H9 (cell line): ENCODE results near the gene FOLH1. TPM values are rescaled to one million over a fixed set of nuclear protein-coding genes. Genes with fewer than 3 reads are reported as not detected.
"Not testable (repeated sequence)": the region's sequence is repeated elsewhere in the genome, so short reads cannot be mapped to it uniquely, and the experiment has no call there.

ENCODE experiments used
- DNase-seq: peaks from one replicate; pipeline ENCODE4 v3.0.0-alpha.2; 2017
- H2AFZ ChIP-seq: one replicate; pipeline ENCODE4 v1.6.1; 2013; ENCODE audit warnings: mild to moderate bottlenecking, low read length, control low read depth, moderate library complexity
- H2AK5ac ChIP-seq: 2 replicates; pipeline ENCODE4 v1.6.1; 2013; ENCODE audit warnings: low read length, control low read depth, mixed read lengths; ENCODE audit not compliant: insufficient read length
- H2BK120ac ChIP-seq: one replicate; pipeline ENCODE4 v1.6.1; 2013; ENCODE audit warnings: low read depth, mild to moderate bottlenecking, low read length, control low read depth, inconsistent platforms; ENCODE audit not compliant: poor library complexity, severe bottlenecking
- H2BK12ac ChIP-seq: 2 replicates; pipeline ENCODE4 v1.6.1; 2013; ENCODE audit warnings: low read length, control low read depth, mixed read lengths, low read depth; ENCODE audit not compliant: insufficient read length
- H2BK15ac ChIP-seq: 2 replicates; pipeline ENCODE4 v1.6.1; 2013; ENCODE audit warnings: low read depth, low read length, control low read depth
- H2BK20ac ChIP-seq: one replicate; pipeline ENCODE4 v1.6.1; 2013; ENCODE audit warnings: low read depth, mild to moderate bottlenecking, low read length, control low read depth, inconsistent platforms; ENCODE audit not compliant: poor library complexity, severe bottlenecking
- H2BK5ac ChIP-seq: 2 replicates; pipeline ENCODE4 v1.6.1; 2013; ENCODE audit warnings: low read length, control low read depth, mixed read lengths; ENCODE audit not compliant: insufficient read length
- H3K14ac ChIP-seq: 2 replicates; pipeline ENCODE4 v1.6.1; 2013; ENCODE audit warnings: low read length, control low read depth; ENCODE audit not compliant: insufficient read depth
- H3K18ac ChIP-seq: 2 replicates; pipeline ENCODE4 v1.6.1; 2013; ENCODE audit warnings: low read depth, mild to moderate bottlenecking, mixed read lengths, low read length, control low read depth; ENCODE audit not compliant: insufficient read length
- H3K23ac ChIP-seq: 2 replicates; pipeline ENCODE4 v1.6.1; 2013; ENCODE audit warnings: low read length, control low read depth, mixed read lengths, low read depth; ENCODE audit not compliant: insufficient read length
- H3K23me2 ChIP-seq: 2 replicates; pipeline ENCODE4 v1.6.1; 2013; ENCODE audit warnings: low read depth, mild to moderate bottlenecking, mixed read lengths, low read length, control low read depth; ENCODE audit not compliant: insufficient read length, poor library complexity, severe bottlenecking
- H3K27ac ChIP-seq: 2 replicates; pipeline ENCODE4 v1.5.1; 2013; ENCODE audit warnings: low read length, control low read depth, mixed read lengths, low read depth; ENCODE audit not compliant: insufficient read length
- H3K27me3 ChIP-seq: 2 replicates; pipeline ENCODE4 v1.6.1; 2013; ENCODE audit warnings: low read length, control low read depth, inconsistent platforms; ENCODE audit not compliant: insufficient read depth
- H3K4ac ChIP-seq: 2 replicates; pipeline ENCODE4 v1.6.1; 2013; ENCODE audit warnings: low read depth, mild to moderate bottlenecking, control low read depth, inconsistent platforms, low read length, moderate library complexity
- H3K4me1 ChIP-seq: 2 replicates; pipeline ENCODE4 v1.6.1; 2013; ENCODE audit warnings: low read length, control low read depth, inconsistent platforms; ENCODE audit not compliant: insufficient read depth
- H3K4me2 ChIP-seq: 2 replicates; pipeline ENCODE4 v1.6.1; 2013; ENCODE audit warnings: low read length, control low read depth, mixed read lengths; ENCODE audit not compliant: insufficient read length, insufficient read depth
- H3K56ac ChIP-seq: 2 replicates; pipeline ENCODE4 v1.6.1; 2013; ENCODE audit warnings: low read depth, mild to moderate bottlenecking, mixed read lengths, low read length, control low read depth; ENCODE audit not compliant: insufficient read length
- H3K79me1 ChIP-seq: 2 replicates; pipeline ENCODE4 v1.6.1; 2013; ENCODE audit warnings: low read depth, mild to moderate bottlenecking, moderate library complexity, low read length, control low read depth, inconsistent platforms; ENCODE audit not compliant: insufficient read depth, poor library complexity, severe bottlenecking
- H3K79me2 ChIP-seq: 2 replicates; pipeline ENCODE4 v1.6.1; 2013; ENCODE audit warnings: low read length, control low read depth, inconsistent platforms; ENCODE audit not compliant: insufficient read depth
- H3K9ac ChIP-seq: 2 replicates; pipeline ENCODE4 v1.6.1; 2013; ENCODE audit warnings: low read length, control low read depth, mixed read lengths; ENCODE audit not compliant: insufficient read length; ENCODE audit errors: extremely low read depth
- H3K9me3 ChIP-seq: one replicate; pipeline ENCODE4 v1.6.1; 2013; ENCODE audit warnings: low read depth, low read length, inconsistent platforms; ENCODE audit not compliant: control insufficient read depth
- H3T11ph ChIP-seq: one replicate; pipeline ENCODE4 v1.6.1; 2013; ENCODE audit warnings: mild to moderate bottlenecking, low read length, control low read depth, inconsistent platforms
- H4K20me1 ChIP-seq: one replicate; pipeline ENCODE4 v1.6.1; 2013; ENCODE audit not compliant: control insufficient read depth, insufficient read length, insufficient read depth
- H4K5ac ChIP-seq: 2 replicates; pipeline ENCODE4 v1.6.1; 2013; ENCODE audit warnings: low read depth, mild to moderate bottlenecking, mixed read lengths, low read length, control low read depth; ENCODE audit not compliant: insufficient read length
- H4K8ac ChIP-seq: replicated peaks from 2 replicates; pipeline ENCODE4 v1.6.1; 2013; ENCODE audit warnings: low read length, control low read depth, mixed read lengths, low read depth; ENCODE audit not compliant: insufficient read length
- H4K91ac ChIP-seq: 2 replicates; pipeline ENCODE4 v1.6.1; 2013; ENCODE audit warnings: low read depth, mild to moderate bottlenecking, moderate library complexity, mixed read lengths, low read length, control low read depth; ENCODE audit not compliant: insufficient read length
- H3K27ac Mint-ChIP-seq, 3 experiments: 2 replicates in 2 of 3; 3 replicates in 1 of 3; pipeline ENCODE4 v1.8.0; 2020 to 2021; ENCODE audit warnings: mixed read lengths in 3 of 3, mild to moderate bottlenecking in 1 of 3, moderate library complexity in 1 of 3
- H3K27me3 Mint-ChIP-seq: 2 replicates; pipeline ENCODE4 v1.8.0; 2021; ENCODE audit warnings: low read depth, mild to moderate bottlenecking, moderate library complexity, mixed read lengths
- H3K36me3 Mint-ChIP-seq, 3 experiments: 2 replicates in 2 of 3; 3 replicates in 1 of 3; pipeline ENCODE4 v1.8.0; 2020 to 2021; ENCODE audit warnings: low read depth in 3 of 3, mixed read lengths in 3 of 3; ENCODE audit not compliant: insufficient read depth in 1 of 3
- H3K4me1 Mint-ChIP-seq, 2 experiments: 2 replicates each; pipeline ENCODE4 v1.8.0; 2020; ENCODE audit warnings: mixed read lengths in 2 of 2
- H3K4me3 Mint-ChIP-seq, 2 experiments: 2 replicates in 1 of 2; 3 replicates in 1 of 2; pipeline ENCODE4 v1.8.0; 2020 to 2021; ENCODE audit warnings: mild to moderate bottlenecking in 2 of 2, mixed read lengths in 2 of 2, moderate library complexity in 1 of 2
- H3K9me3 Mint-ChIP-seq, 2 experiments: 2 replicates in 1 of 2; 3 replicates in 1 of 2; pipeline ENCODE4 v1.8.0; 2020; ENCODE audit warnings: mild to moderate bottlenecking in 2 of 2, mixed read lengths in 2 of 2, moderate library complexity in 1 of 2
- WGBS: extraction: QIAGEN DNeasy Blood & Tissue Kit; methylation state at CpG from one replicate; pipeline ENCODE4 v1.1.7; 2013; ENCODE audit warnings: missing lambda C conversion rate, low lambda C conversion rate, mixed read lengths; ENCODE audit not compliant: insufficient read length; ENCODE audit errors: extremely low coverage; 5-methylcytosine and 5-hydroxymethylcytosine counted together
- total RNA-seq: library from RNA; stranded (reverse); gene quantifications from 2 replicates; pipeline ENCODE4 v1.2.1, GENCODE V29; 2021
- TF ChIP-seq, protein P1 (sequence below): fragments of 200-600 bp; sonication (generic); conservative IDR thresholded peaks from 3 replicates; pipeline ENCODE4 v1.8.0; 2021; ENCODE audit warnings: antibody characterized with exemption, mild to moderate bottlenecking

Gene FOLH1
- total RNA-seq, 1 experiment from 2014 or later: not detected

DNA sequence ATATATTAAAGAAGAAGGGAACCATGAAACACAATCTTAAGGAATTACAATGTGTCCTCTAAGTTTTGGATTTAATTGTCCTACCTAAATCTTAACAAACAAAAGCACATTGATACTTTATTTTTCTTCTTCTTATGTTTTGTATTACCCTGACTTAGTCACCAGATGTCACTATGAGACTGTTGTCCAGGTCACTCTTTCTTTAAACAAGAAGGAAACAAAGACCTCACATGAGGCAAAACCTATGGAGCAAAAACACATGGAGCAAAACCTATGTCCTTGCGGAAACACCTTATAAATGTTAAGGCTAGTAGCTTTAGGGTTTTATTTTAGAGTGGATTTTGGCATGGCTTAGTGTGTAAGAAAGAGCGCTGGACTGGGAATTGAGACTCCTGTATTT is 20.7 kb upstream of the FOLH1 start:
- not testable (repeated sequence) for H3K27ac Mint-ChIP-seq, H3K4me1 ChIP-seq, H3K23ac ChIP-seq, H3K23me2 ChIP-seq, H3K27ac ChIP-seq, H4K20me1 ChIP-seq, H4K5ac ChIP-seq, H2BK20ac ChIP-seq, H4K8ac ChIP-seq, H3K14ac ChIP-seq, H2BK12ac ChIP-seq, H3K56ac ChIP-seq, H2AFZ ChIP-seq, H3K18ac ChIP-seq, H3K79me1 ChIP-seq, H3K27me3 Mint-ChIP-seq, DNase-seq, H3K4me2 ChIP-seq, H4K91ac ChIP-seq, H2BK15ac ChIP-seq, H3K4me1 Mint-ChIP-seq, H3K9ac ChIP-seq, H2BK120ac ChIP-seq, H3K9me3 ChIP-seq, H3K36me3 Mint-ChIP-seq, H3K79me2 ChIP-seq, H2BK5ac ChIP-seq, H3T11ph ChIP-seq, H2AK5ac ChIP-seq, H3K27me3 ChIP-seq, H3K4ac ChIP-seq, H3K4me3 Mint-ChIP-seq
- H3K9me3 Mint-ChIP-seq: peaks cover 68 to 80% of the 10 kb centered on the region in 2 experiments
- TF ChIP-seq, protein P1, sequence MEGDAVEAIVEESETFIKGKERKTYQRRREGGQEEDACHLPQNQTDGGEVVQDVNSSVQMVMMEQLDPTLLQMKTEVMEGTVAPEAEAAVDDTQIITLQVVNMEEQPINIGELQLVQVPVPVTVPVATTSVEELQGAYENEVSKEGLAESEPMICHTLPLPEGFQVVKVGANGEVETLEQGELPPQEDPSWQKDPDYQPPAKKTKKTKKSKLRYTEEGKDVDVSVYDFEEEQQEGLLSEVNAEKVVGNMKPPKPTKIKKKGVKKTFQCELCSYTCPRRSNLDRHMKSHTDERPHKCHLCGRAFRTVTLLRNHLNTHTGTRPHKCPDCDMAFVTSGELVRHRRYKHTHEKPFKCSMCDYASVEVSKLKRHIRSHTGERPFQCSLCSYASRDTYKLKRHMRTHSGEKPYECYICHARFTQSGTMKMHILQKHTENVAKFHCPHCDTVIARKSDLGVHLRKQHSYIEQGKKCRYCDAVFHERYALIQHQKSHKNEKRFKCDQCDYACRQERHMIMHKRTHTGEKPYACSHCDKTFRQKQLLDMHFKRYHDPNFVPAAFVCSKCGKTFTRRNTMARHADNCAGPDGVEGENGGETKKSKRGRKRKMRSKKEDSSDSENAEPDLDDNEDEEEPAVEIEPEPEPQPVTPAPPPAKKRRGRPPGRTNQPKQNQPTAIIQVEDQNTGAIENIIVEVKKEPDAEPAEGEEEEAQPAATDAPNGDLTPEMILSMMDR: peak; percentile 67; the same call in 2 of the 3 replicates
- no CpG with 5 or more reads among the region's 2 CpGs for WGBS

DNA sequence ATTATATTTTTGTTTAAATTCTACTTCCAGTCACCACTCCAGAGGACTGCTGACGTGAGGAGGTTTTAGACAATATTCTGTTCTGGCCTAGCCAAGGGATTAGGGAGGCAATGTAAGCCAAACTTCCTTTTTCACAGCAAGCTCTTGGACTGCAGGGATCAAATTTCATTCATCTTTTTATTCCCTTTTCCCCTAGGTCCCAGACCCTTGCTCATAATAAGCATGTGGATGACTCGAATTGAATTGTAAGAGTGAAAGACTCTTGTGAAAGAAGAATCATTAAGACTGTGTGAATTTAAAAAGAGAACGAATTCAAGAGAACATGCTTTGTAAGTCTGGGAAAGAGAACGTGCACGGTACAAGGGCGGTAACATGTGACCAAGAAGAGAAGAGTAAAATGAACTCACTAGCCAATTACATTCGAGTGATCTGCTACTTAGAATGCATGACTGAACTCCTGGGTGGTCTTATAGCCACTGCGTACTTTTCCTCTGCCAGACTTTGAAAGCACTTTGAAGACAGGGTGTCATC is 16.9 kb upstream of the FOLH1 start:
- H3K14ac ChIP-seq, H3K23me2 ChIP-seq, H3K4me3 Mint-ChIP-seq, H3K23ac ChIP-seq, DNase-seq, H2BK20ac ChIP-seq, H2BK120ac ChIP-seq, H4K5ac ChIP-seq, H3T11ph ChIP-seq, H3K56ac ChIP-seq, H3K4me1 ChIP-seq, H3K79me2 ChIP-seq, H3K79me1 ChIP-seq, H4K91ac ChIP-seq, H3K4ac ChIP-seq, H2BK12ac ChIP-seq, H2AK5ac ChIP-seq, H3K9ac ChIP-seq, H3K27me3 ChIP-seq, H2AFZ ChIP-seq, H3K9me3 ChIP-seq, H3K27ac ChIP-seq, H4K8ac ChIP-seq, H3K27me3 Mint-ChIP-seq, H3K36me3 Mint-ChIP-seq, H2BK5ac ChIP-seq, H3K27ac Mint-ChIP-seq, H2BK15ac ChIP-seq, H3K18ac ChIP-seq, H4K20me1 ChIP-seq, H3K4me1 Mint-ChIP-seq, H3K4me2 ChIP-seq: not testable (repeated sequence)
- no CpG with 5 or more reads among the region's 8 CpGs for WGBS
- H3K9me3 Mint-ChIP-seq: peaks cover 69 to 76% of the 10 kb centered on the region in 2 experiments
